ENCODE measurements around the gene GPR132. TPM values are rescaled to one million over a fixed set of nuclear protein-coding genes. Genes with fewer than 3 reads are reported as not detected.
"Not testable (repeated sequence)": the region's sequence is repeated elsewhere in the genome, so short reads cannot be mapped to it uniquely, and the experiment has no call there.

GPR132 gene
- total RNA-seq (2021; ENCODE audit: unreplicated experiment) (0.10 TPM), Bru-seq, nascent RNA (percentile 12 among the genes with signal in this experiment), BruChase-seq, experiment 1, labeled RNA remaining after a 6-hour chase (percentile 14 among the genes with signal in this experiment), BruChase-seq, experiment 2, labeled RNA remaining after a 2-hour chase (percentile 10 among the genes with signal in this experiment)
- 0.03 TPM in 1 of 2 replicates, not detected in the other for polyA plus RNA-seq (2012)
- long read RNA-seq = 0 reads

- H3K27ac ChIP-seq (ENCODE audit: low read depth, low read length) = no peak within 1 kb of the TSS; the same call in 1 of the 2 replicates
These were observed at the start of gene GPR132 for GRCh38 chr14:105065280-105066228. TSS of gene GPR132 (minus strand) at chr14:105065430. CDS start at chr14:105055420, 10,010 bp downstream.

GRCh38 chr14:105109243-105109642 lies 44.0 kb upstream of the GPR132 start:
- H4K20me1 ChIP-seq (ENCODE audit: insufficient read depth); H3K4me3 ChIP-seq (replicated peaks in 1 of 2; ENCODE audit: low read depth in 1 of 2, low read length in 2 of 2); intact Hi-C loops (cut with micrococcal nuclease); DNase-seq (ENCODE audit: low read depth, low spot score); BruUV-seq (replicated peaks); POLR2A ChIA-PET; H3K27me3 ChIP-seq (ENCODE audit: insufficient read depth, low read length); H3K9me2 ChIP-seq (ENCODE audit: insufficient read depth); H3K79me2 ChIP-seq (ENCODE audit: insufficient read depth, low read length); H3K27ac ChIP-seq (ENCODE audit: low read depth, low read length); H3K9ac ChIP-seq (ENCODE audit: low read length); H3K9me3 ChIP-seq (ENCODE audit: control insufficient read depth in 1 of 2, insufficient read depth in 1 of 2, low read depth in 1 of 2, low read length in 2 of 2); H3K36me3 ChIP-seq (ENCODE audit: control insufficient read depth in 1 of 2, insufficient read depth in 2 of 2, low read length in 2 of 2); CTCF ChIA-PET; RAD21 ChIA-PET (ENCODE audit: low non-redundant PET in 1 of 2, low total read pairs in 2 of 2, uncharacterized antibody in 2 of 2, unreplicated experiment in 2 of 2); H3K4me2 ChIP-seq (ENCODE audit: low read length); ATAC-seq; H3K4me1 ChIP-seq (ENCODE audit: control insufficient read depth in 1 of 2, insufficient read depth in 2 of 2, low read length in 2 of 2); H2AFZ ChIP-seq (ENCODE audit: low read depth, low read length, poor library complexity, severe bottlenecking): not testable (repeated sequence)

More at GRCh38 chr14:105065280-105066228, at the start of gene GPR132:
- Histone ChIP-seq H3K79me2 (ENCODE audit: insufficient read depth, low read length) (no peaks in the 10 kb centered on the region), H3K9ac (ENCODE audit: low read length) (no peak within 1 kb of the TSS), H3K4me3 (replicated peaks in 1 of 2; ENCODE audit: low read depth in 1 of 2, low read length in 2 of 2) (no peak within 1 kb of the TSS), H3K9me2 (ENCODE audit: insufficient read depth) (no peaks in the 10 kb centered on the region), H2AFZ (ENCODE audit: low read depth, low read length, poor library complexity, severe bottlenecking) (no peak within 1 kb of the TSS), H3K36me3 (ENCODE audit: control insufficient read depth in 1 of 2, insufficient read depth in 2 of 2, low read length in 2 of 2) (no peaks in the 10 kb centered on the region), H3K9me3 (ENCODE audit: control insufficient read depth in 1 of 2, insufficient read depth in 1 of 2, low read depth in 1 of 2, low read length in 2 of 2) (no peaks in the 10 kb centered on the region), H4K20me1 (ENCODE audit: insufficient read depth) (no peaks in the 10 kb centered on the region), H3K27me3 (ENCODE audit: insufficient read depth, low read length) (no peaks in the 10 kb centered on the region), H3K4me2 (ENCODE audit: low read length) (no peak within 1 kb of the TSS), H3K4me1 (ENCODE audit: control insufficient read depth in 1 of 2, insufficient read depth in 2 of 2, low read length in 2 of 2) (peaks cover 0 to 34% of the 10 kb centered on the region in 2 experiments; a peak in 3 of 4 replicates)
- no peak for TF ChIP-seq SIN3A (IDR thresholded peaks at IDR 0.05; ENCODE audit: low read depth)
- TF ChIP-seq FOSL1 (IDR thresholded peaks at IDR 0.05; ENCODE audit: low read depth) = no peak
- TF ChIP-seq ATF3 (IDR thresholded peaks at IDR 0.05) = no peak
- no peak for TF ChIP-seq ZFX (IDR thresholded peaks at IDR 0.05)
- no TSS peak for BruUV-seq (replicated peaks)
- RAD21 ChIA-PET (ENCODE audit: low non-redundant PET in 1 of 2, low total read pairs in 2 of 2, uncharacterized antibody in 2 of 2, unreplicated experiment in 2 of 2) = no interaction called here
- intact Hi-C loops (cut with micrococcal nuclease) = no loop called here
- DNase-seq (ENCODE audit: low read depth, low spot score) = no peak
- CTCF ChIA-PET = no interaction called here
- POLR2A ChIA-PET = no interaction called here
- peak; percentile 33 for ATAC-seq
